Lower leg skin (tissue), 4 donors: Measurements from ENCODE around the gene ESRRB. TPM values are rescaled to one million over a fixed set of nuclear protein-coding genes. Genes with fewer than 3 reads are reported as not detected.

Source experiments
- DNase-seq, 2 donors: peaks; one replicate each; pipeline ENCODE4 v3.0.0-alpha.2; 2019; ENCODE audit warnings: low spot score in 2 of 2
- H3K4me3 ChIP-seq: fragments of 200-600 bp; sonication (generic); 2 replicates; pipeline ENCODE4 v1.5.1; 2017; ENCODE audit warnings: mild to moderate bottlenecking, low read depth; ENCODE audit not compliant: poor library complexity, severe bottlenecking
- CTCF ChIP-seq, 3 donors: fragments of 450-650 bp; IDR thresholded peaks; one replicate each; pipeline ENCODE4 v1.5.1; 2016; ENCODE audit warnings: antibody characterized with exemption in 3 of 3, mild to moderate bottlenecking in 3 of 3, moderate library complexity in 2 of 3
- POLR2A ChIP-seq, 2 donors: fragments of 450-650 bp; IDR thresholded peaks; one replicate each; pipeline ENCODE4 v1.6.1; 2016 to 2017; ENCODE audit warnings: antibody characterized with exemption in 2 of 2, mild to moderate bottlenecking in 1 of 2, moderate library complexity in 1 of 2
- WGBS, 2 donors: methylation state at CpG; one replicate each; pipeline ENCODE4 v1.1.5; 2018; 5-methylcytosine and 5-hydroxymethylcytosine counted together
- intact Hi-C: fragments of 100-400 bp; cut with DNase I; formaldehyde crosslinking; loops from one replicate; pipeline ENCODE4 v1.15.0; 2023; ENCODE audit warnings: low total_unique reads
- total RNA-seq, 4 donors: library from RNA; depleted of rRNA; stranded (reverse); fragments of >200 nt; gene quantifications; one replicate each; pipeline ENCODE4 v1.1.0, GENCODE V29; 2016

Gene ESRRB
- total RNA-seq, 4 donors from 2014 or later, result 0.08 to 1.1 (median 0.19) TPM; not detected in 1

DNA sequence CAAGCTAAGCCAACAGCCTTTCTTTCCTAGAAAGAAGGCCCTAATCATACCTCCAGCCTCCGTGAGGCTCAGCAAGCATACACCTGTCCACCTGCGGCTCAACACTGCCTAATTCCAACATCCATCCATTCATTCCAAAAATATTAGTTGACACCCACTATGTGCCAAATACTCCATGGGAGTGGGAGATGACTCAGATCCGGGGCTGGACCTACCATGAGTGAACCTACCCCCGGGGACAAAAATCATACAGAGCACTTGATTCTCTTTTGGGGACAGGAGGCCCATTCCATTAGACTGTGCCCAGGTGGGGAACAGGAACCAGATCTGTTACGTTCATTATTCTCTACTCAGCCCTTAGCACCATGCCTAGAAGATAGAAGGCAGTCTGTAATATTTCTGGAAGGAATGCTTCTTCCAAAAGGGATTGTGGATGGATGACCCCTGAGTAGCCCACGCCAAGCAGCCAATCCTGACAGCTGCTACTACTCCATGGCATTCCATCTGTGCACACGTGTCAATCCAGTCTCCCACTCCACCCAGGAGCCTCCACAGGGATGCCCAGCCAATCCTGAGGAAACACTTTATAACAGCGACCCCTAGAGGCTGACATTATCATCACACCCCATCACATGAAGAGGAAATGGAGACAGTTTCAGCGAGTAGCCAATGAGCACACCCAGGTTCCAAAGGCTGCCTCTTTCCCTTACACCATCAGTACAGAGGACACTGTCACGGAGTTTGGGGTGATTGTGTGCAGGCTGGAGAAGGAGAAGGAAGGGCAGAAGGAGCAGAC, 170.7 kb downstream of the ESRRB start:
- no peak overlapping the region for H3K4me3 ChIP-seq
- DNase-seq, result no peak
- intact Hi-C loops, result no loop called here
- TF ChIP-seq CTCF (IDR thresholded peaks at IDR 0.05), result no peak
- TF ChIP-seq POLR2A (IDR thresholded peaks at IDR 0.05), result no peak
- 63 to 65% methylated on average over 10 of the region's 10 CpGs for WGBS, 2 donors

DNA sequence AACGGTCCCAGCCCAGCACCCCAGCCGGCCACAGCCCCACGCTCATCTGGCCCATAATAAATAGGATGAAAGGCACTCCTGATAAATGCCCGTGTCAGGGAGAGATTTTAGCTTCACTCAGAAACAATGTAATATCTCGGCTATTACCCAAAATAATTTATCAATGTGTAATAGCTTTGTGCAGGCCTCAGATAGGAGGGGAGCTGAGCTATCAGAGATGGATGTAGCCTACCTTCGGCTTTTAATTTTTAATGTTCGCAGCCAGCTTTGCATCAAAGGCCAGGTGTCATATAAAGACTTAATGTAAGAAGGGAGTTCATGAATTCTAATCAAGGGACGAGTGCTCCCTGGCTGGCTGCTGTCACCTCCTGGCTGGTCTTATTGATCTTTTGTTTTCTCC, 171.9 kb downstream of the ESRRB start:
- TF ChIP-seq POLR2A (IDR thresholded peaks at IDR 0.05) (no peak), CTCF (IDR thresholded peaks at IDR 0.05) (no peak)
- intact Hi-C loops, result no loop called here
- no peak for DNase-seq
- WGBS, 2 donors, result 87 to 88% methylated on average over 8 of the region's 8 CpGs
- no peak overlapping the region for H3K4me3 ChIP-seq

DNA sequence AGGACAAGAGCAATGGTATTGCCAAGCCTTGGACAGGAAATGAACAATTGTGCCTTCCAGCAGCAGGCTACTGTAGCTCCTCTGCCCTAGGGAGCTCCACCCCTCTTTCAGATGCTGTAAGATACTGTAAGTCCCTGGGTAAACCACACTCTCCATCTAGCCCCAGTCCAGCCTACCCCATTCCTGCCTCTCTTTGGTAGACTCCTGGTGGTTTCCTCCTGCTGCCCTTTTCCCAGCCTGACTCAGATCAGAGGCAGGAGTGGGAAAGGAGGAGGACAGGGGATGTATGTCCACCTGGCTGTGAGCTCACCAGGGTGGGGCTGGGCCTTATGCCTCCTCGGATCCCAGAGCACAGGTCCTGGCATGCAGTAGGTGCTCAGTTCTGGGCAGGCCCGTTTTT, 174.6 kb downstream of the ESRRB start:
- no peak overlapping the region for H3K4me3 ChIP-seq
- DNase-seq, result no peak
- intact Hi-C loops, result no loop called here
- 45 to 47% methylated on average over 2 of the region's 2 CpGs for WGBS, 2 donors
- no peak for TF ChIP-seq CTCF (IDR thresholded peaks at IDR 0.05)
- no peak for TF ChIP-seq POLR2A (IDR thresholded peaks at IDR 0.05)

DNA sequence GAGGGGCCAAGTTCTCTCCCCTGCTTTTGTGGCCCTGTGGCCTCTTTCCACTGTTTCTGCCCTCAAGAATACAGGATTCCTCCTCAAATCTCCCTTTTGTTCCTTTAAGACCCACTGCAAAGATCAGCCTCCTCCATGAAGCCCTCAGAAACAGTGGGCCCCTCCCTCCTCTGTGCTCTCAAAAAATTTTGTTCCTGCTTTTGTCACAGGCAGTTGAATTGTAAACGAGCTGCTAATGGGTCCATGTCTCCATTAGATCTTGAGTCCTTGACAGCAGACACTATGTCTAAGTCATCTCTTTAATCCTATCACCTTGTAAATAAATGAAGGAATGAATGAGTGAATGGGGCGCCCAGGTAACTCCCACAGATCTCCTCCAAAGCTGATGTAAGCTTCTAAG, 175.2 kb downstream of the ESRRB start:
- 64 to 68% methylated on average over 2 of the region's 2 CpGs for WGBS, 2 donors
- TF ChIP-seq POLR2A (IDR thresholded peaks at IDR 0.05), result no peak
- TF ChIP-seq CTCF (IDR thresholded peaks at IDR 0.05), result no peak
- no peak for DNase-seq

More for the DNA sequence above, 175.2 kb downstream of the ESRRB start:
- intact Hi-C loops, result no loop called here
- H3K4me3 ChIP-seq, result no peak overlapping the region

Other genes with a start within 250 kb of the ESRRB start
- 10 to 100 TPM; 27.7 to 62.1 (median 33.0) TPM for gene GPATCH2L, start 224.2 kb upstream of the ESRRB start, total RNA-seq